ENCODE results near the gene SLC22A1. TPM values are rescaled to one million over a fixed set of nuclear protein-coding genes. Genes with fewer than 3 reads are reported as not detected.

SLC22A1 gene
- polyA plus RNA-seq, 2 donors, result 0.13 to 0.43 TPM

DNA sequence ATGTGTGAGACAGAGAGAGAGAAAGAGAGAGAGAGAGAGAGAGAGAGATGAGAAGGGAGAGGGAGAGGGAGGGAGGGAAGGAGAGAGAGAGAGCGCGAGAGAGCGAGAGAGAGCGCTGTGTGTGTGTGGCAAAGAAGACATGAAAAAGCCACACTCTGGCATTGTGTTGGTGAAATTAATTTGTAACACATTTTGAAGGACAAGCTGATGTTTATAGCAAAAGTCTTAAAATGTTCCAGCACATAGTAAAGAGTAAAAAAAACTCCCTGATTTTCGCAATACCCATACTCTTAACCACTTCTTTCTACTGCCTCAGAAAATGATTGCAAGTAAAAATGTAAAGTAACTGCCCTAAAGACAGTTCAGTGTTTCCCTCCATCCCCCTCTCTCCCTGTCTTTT, 56.7 kb downstream of the SLC22A1 start:
- Histone ChIP-seq H3K36me3 (ENCODE audit: control insufficient read depth in 2 of 2, insufficient read depth in 2 of 2, low read length in 1 of 2) (no peaks in the 10 kb centered on the region), H3K4me3 (ENCODE audit: low read depth in 1 of 2, low read length in 2 of 2) (no peak overlapping the region), H3K4me1 (ENCODE audit: control insufficient read depth in 2 of 2, insufficient read depth in 2 of 2, low read length in 1 of 2) (no peaks in the 10 kb centered on the region), H3K27ac (ENCODE audit: low read depth in 2 of 2, low read length in 1 of 2) (no peak overlapping the region), H3K27me3 (ENCODE audit: control insufficient read depth in 1 of 2, insufficient read depth in 2 of 2, low read length in 2 of 2) (no peaks in the 10 kb centered on the region), H3K9me3 (ENCODE audit: control insufficient read depth in 2 of 2, insufficient read depth in 1 of 2, low read depth in 1 of 2, low read length in 1 of 2) (no peaks in the 10 kb centered on the region)
- 86 to 87% methylated on average over 5 of the region's 5 CpGs for WGBS, 2 donors

DNA sequence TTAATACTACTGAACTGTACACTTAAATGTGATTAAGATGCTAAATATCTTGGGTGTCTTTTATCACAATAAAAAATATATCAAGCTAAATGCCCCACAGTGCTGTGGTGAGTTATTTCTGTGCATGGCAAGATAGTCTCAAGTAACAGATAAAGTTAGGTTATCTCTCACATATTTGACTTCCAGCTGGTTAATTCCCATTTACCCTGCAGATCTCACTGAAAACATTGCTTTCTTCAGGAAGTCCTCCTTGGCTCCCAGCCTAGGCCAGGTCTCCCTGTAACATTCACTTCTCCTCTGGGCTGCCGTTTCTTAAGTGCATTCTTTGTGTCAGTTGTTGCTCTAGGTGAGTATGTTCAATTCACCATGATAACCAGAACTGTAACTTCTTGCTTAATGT, 59.1 kb downstream of the SLC22A1 start:
- WGBS, 2 donors, result 46 to 61% methylated on average over 1 of the region's 1 CpG
- no peaks in the 10 kb centered on the region for H3K4me1 ChIP-seq (ENCODE audit: control insufficient read depth in 2 of 2, insufficient read depth in 2 of 2, low read length in 1 of 2)
- no peak overlapping the region for H3K27ac ChIP-seq (ENCODE audit: low read depth in 2 of 2, low read length in 1 of 2)
- no peak overlapping the region for H3K4me3 ChIP-seq (ENCODE audit: low read depth in 1 of 2, low read length in 2 of 2)
- no peaks in the 10 kb centered on the region for H3K36me3 ChIP-seq (ENCODE audit: control insufficient read depth in 2 of 2, insufficient read depth in 2 of 2, low read length in 1 of 2)
- H3K9me3 ChIP-seq (ENCODE audit: control insufficient read depth in 2 of 2, insufficient read depth in 1 of 2, low read depth in 1 of 2, low read length in 1 of 2), result no peaks in the 10 kb centered on the region
- no peaks in the 10 kb centered on the region for H3K27me3 ChIP-seq (ENCODE audit: control insufficient read depth in 1 of 2, insufficient read depth in 2 of 2, low read length in 2 of 2)

DNA sequence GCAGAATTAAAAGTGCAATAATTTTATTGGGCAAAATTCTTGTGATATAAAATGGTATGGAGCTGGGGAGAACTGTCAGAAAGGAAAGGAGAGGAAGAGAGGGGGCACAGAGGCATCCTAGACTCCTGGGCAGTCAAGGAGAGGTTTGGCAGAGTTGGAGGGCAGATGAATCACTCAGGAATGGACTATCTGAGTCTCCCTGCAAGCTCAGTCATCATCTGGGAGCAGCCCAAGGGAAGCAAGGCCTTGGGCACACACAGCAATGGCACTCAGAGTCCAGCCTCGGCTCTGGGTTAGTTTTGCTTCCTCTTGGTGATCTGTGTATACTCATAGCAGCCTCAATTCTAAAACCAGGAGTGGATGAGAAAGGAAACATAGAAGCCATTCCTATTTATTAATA, 67.2 kb downstream of the SLC22A1 start:
- no peaks in the 10 kb centered on the region for H3K36me3 ChIP-seq (ENCODE audit: control insufficient read depth in 2 of 2, insufficient read depth in 2 of 2, low read length in 1 of 2)
- no peaks in the 10 kb centered on the region for H3K27me3 ChIP-seq (ENCODE audit: control insufficient read depth in 1 of 2, insufficient read depth in 2 of 2, low read length in 2 of 2)
- WGBS, 2 donors, result 72 to 73% methylated on average over 1 of the region's 1 CpG
- no peaks in the 10 kb centered on the region for H3K4me1 ChIP-seq (ENCODE audit: control insufficient read depth in 2 of 2, insufficient read depth in 2 of 2, low read length in 1 of 2)
- H3K9me3 ChIP-seq (ENCODE audit: control insufficient read depth in 2 of 2, insufficient read depth in 1 of 2, low read depth in 1 of 2, low read length in 1 of 2), result no peaks in the 10 kb centered on the region
- H3K27ac ChIP-seq (ENCODE audit: low read depth in 2 of 2, low read length in 1 of 2), result no peak overlapping the region
- no peak overlapping the region for H3K4me3 ChIP-seq (ENCODE audit: low read depth in 1 of 2, low read length in 2 of 2)

DNA sequence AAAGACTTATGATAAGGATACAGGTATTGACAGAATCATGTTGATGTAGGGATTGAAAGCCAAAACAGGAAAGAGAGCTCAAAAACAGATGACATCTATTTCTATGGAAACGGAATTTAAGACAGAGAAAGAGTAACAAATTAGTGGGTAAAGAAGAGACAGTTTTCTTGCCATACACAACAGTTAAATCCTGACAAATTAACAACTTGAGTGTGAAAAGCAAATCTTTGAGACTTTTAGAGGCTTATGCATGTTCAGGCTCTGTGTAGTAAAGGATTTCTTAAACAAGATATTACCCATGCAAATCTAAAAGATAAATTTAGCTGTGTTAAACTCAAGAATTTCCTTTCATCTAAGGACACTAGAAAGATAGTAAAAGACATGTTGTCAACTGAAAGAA, 68.5 kb downstream of the SLC22A1 start:
- Histone ChIP-seq H3K9me3 (ENCODE audit: control insufficient read depth in 2 of 2, insufficient read depth in 1 of 2, low read depth in 1 of 2, low read length in 1 of 2) (no peaks in the 10 kb centered on the region), H3K4me3 (ENCODE audit: low read depth in 1 of 2, low read length in 2 of 2) (no peak overlapping the region), H3K4me1 (ENCODE audit: control insufficient read depth in 2 of 2, insufficient read depth in 2 of 2, low read length in 1 of 2) (no peaks in the 10 kb centered on the region), H3K27me3 (ENCODE audit: control insufficient read depth in 1 of 2, insufficient read depth in 2 of 2, low read length in 2 of 2) (no peaks in the 10 kb centered on the region), H3K36me3 (ENCODE audit: control insufficient read depth in 2 of 2, insufficient read depth in 2 of 2, low read length in 1 of 2) (no peaks in the 10 kb centered on the region), H3K27ac (ENCODE audit: low read depth in 2 of 2, low read length in 1 of 2) (no peak overlapping the region)
- whole genome bisulfite sequencing, 2 donors, result 74 to 75% methylated on average over 1 of the region's 1 CpG

DNA sequence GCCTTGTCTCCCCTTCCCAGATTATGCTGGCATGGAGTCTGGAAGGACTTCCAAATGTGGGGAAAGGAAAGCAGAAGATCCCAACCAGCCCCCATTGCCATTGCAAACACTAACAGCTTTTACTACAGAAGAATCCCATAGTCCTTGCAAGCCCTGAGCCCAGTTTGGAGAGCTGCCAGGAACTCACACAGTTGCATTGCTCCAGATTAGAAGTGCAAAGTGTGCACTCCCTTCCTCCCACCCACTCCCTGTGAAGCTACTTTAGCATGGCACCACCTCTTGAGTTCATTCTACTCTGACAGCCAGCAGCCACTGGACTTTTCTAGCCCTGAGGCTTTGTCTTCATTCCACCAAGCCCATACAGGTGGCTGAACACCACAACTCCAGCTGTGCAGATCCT, 69.4 kb downstream of the SLC22A1 start:
- no peak overlapping the region for H3K4me3 ChIP-seq (ENCODE audit: low read depth in 1 of 2, low read length in 2 of 2)
- no peak overlapping the region for H3K27ac ChIP-seq (ENCODE audit: low read depth in 2 of 2, low read length in 1 of 2)
- no peaks in the 10 kb centered on the region for H3K9me3 ChIP-seq (ENCODE audit: control insufficient read depth in 2 of 2, insufficient read depth in 1 of 2, low read depth in 1 of 2, low read length in 1 of 2)
- H3K27me3 ChIP-seq (ENCODE audit: control insufficient read depth in 1 of 2, insufficient read depth in 2 of 2, low read length in 2 of 2), result no peaks in the 10 kb centered on the region
- H3K36me3 ChIP-seq (ENCODE audit: control insufficient read depth in 2 of 2, insufficient read depth in 2 of 2, low read length in 1 of 2), result no peaks in the 10 kb centered on the region
- no peaks in the 10 kb centered on the region for H3K4me1 ChIP-seq (ENCODE audit: control insufficient read depth in 2 of 2, insufficient read depth in 2 of 2, low read length in 1 of 2)

DNA sequence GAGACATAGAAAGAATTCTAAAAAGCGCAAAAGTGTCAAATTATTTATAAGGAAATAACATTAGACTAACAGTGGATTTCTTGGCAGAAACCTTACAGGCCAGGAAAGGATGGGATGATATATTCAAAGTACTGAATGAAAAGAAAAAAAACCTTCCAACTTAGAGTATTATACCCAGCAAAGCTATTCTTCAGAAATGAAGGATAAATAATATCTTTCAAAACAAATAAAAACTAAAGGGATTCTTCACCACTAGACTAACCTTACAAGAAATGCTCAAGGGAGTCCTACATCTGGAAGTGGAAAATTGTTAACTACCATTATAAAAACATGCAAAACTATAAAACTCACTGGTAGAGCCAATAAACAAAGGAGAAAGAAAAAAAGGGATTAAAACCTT, 71.2 kb downstream of the SLC22A1 start:
- no peaks in the 10 kb centered on the region for H3K27me3 ChIP-seq (ENCODE audit: control insufficient read depth in 1 of 2, insufficient read depth in 2 of 2, low read length in 2 of 2)
- no peak overlapping the region for H3K4me3 ChIP-seq (ENCODE audit: low read depth in 1 of 2, low read length in 2 of 2)
- H3K9me3 ChIP-seq (ENCODE audit: control insufficient read depth in 2 of 2, insufficient read depth in 1 of 2, low read depth in 1 of 2, low read length in 1 of 2), result no peaks in the 10 kb centered on the region
- H3K27ac ChIP-seq (ENCODE audit: low read depth in 2 of 2, low read length in 1 of 2), result no peak overlapping the region
- no peaks in the 10 kb centered on the region for H3K36me3 ChIP-seq (ENCODE audit: control insufficient read depth in 2 of 2, insufficient read depth in 2 of 2, low read length in 1 of 2)
- 92 to 98% methylated on average over 1 of the region's 1 CpG for WGBS, 2 donors
- no peaks in the 10 kb centered on the region for H3K4me1 ChIP-seq (ENCODE audit: control insufficient read depth in 2 of 2, insufficient read depth in 2 of 2, low read length in 1 of 2)

DNA sequence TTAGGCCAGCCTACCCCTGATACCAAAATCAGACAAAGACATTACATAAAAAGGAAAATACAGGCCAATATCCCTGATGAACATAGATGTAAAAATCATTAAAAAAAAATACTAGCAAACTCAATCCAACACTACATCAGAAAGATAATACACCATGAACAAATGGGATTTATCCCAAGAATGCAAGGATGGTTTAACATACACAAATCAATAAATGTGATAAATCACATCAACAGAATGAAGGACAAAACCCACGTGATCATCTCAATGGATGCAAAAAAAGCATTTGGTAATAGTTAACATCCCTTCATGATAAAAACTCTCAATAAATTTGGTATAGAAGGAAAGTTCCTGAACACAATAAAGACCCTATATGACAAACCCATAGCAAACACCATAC, 73.2 kb downstream of the SLC22A1 start:
- Histone ChIP-seq H3K27me3 (ENCODE audit: control insufficient read depth in 1 of 2, insufficient read depth in 2 of 2, low read length in 2 of 2) (no peaks in the 10 kb centered on the region), H3K36me3 (ENCODE audit: control insufficient read depth in 2 of 2, insufficient read depth in 2 of 2, low read length in 1 of 2) (no peaks in the 10 kb centered on the region), H3K4me1 (ENCODE audit: control insufficient read depth in 2 of 2, insufficient read depth in 2 of 2, low read length in 1 of 2) (no peaks in the 10 kb centered on the region), H3K27ac (ENCODE audit: low read depth in 2 of 2, low read length in 1 of 2) (no peak overlapping the region), H3K4me3 (ENCODE audit: low read depth in 1 of 2, low read length in 2 of 2) (no peak overlapping the region), H3K9me3 (ENCODE audit: control insufficient read depth in 2 of 2, insufficient read depth in 1 of 2, low read depth in 1 of 2, low read length in 1 of 2) (no peaks in the 10 kb centered on the region)
- 66 to 80% methylated on average over 1 of the region's 1 CpG for WGBS, 2 donors

DNA sequence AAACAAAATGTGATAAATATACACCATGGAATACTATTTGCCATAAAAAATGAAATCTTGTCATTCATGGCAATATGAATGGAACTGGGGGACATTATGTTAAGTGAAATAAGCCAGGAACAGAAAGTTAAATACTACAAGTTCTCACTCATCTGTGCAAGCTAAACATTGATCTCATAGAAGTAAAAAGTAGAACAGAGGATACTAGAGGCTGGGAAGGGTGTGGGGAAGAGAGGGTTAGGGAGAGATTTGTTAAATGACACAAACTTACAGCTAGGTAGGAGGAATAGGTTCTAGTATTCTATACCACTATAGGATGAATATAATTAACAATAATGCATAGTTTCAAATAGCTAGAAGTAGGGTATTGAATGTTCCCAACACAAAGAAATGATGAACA, 76.0 kb downstream of the SLC22A1 start:
- Histone ChIP-seq H3K27me3 (ENCODE audit: control insufficient read depth in 1 of 2, insufficient read depth in 2 of 2, low read length in 2 of 2) (no peaks in the 10 kb centered on the region), H3K4me3 (ENCODE audit: low read depth in 1 of 2, low read length in 2 of 2) (no peak overlapping the region)

DNA sequence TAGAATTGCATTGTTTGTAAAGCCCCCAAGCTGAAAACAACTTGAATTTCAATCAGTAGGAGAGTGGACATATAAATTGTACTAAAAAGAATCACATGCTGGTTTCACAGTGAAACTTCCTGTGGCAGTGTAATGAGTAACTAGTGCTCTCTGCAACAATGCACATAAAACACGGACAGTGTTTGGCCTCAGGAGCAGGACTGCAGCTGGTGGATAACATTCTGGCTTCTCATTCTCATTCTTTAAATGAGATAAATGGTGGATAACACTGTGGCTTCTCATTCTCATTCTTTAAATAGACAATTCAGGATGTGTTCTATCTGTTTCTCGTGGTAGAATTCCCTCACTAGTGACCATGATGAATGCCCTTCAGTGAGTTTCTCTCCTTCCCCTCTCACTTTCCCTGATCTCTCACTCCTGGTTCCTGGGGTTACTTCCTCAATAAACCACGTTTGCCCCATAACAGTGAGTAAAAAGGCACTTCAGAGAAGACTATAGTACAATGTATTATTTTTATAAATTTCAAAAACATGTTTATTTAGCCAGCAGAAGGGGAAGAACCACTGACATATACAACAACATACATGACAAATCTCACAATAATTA, 77.1 kb downstream of the SLC22A1 start:
- 11 to 17% methylated on average over 3 of the region's 3 CpGs for WGBS, 2 donors
- Histone ChIP-seq H3K27ac (ENCODE audit: low read depth in 2 of 2, low read length in 1 of 2) (no peak overlapping the region), H3K4me3 (ENCODE audit: low read depth in 1 of 2, low read length in 2 of 2) (no peak overlapping the region), H3K27me3 (ENCODE audit: control insufficient read depth in 1 of 2, insufficient read depth in 2 of 2, low read length in 2 of 2) (no peaks in the 10 kb centered on the region), H3K36me3 (ENCODE audit: control insufficient read depth in 2 of 2, insufficient read depth in 2 of 2, low read length in 1 of 2) (no peaks in the 10 kb centered on the region), H3K4me1 (ENCODE audit: control insufficient read depth in 2 of 2, insufficient read depth in 2 of 2, low read length in 1 of 2) (no peaks in the 10 kb centered on the region), H3K9me3 (ENCODE audit: control insufficient read depth in 2 of 2, insufficient read depth in 1 of 2, low read depth in 1 of 2, low read length in 1 of 2) (no peaks in the 10 kb centered on the region)

More for the DNA sequence above, 76.0 kb downstream of the SLC22A1 start:
- no peaks in the 10 kb centered on the region for H3K9me3 ChIP-seq (ENCODE audit: control insufficient read depth in 2 of 2, insufficient read depth in 1 of 2, low read depth in 1 of 2, low read length in 1 of 2)
- no peaks in the 10 kb centered on the region for H3K4me1 ChIP-seq (ENCODE audit: control insufficient read depth in 2 of 2, insufficient read depth in 2 of 2, low read length in 1 of 2)
- H3K36me3 ChIP-seq (ENCODE audit: control insufficient read depth in 2 of 2, insufficient read depth in 2 of 2, low read length in 1 of 2), result no peaks in the 10 kb centered on the region
- H3K27ac ChIP-seq (ENCODE audit: low read depth in 2 of 2, low read length in 1 of 2), result no peak overlapping the region

DNA sequence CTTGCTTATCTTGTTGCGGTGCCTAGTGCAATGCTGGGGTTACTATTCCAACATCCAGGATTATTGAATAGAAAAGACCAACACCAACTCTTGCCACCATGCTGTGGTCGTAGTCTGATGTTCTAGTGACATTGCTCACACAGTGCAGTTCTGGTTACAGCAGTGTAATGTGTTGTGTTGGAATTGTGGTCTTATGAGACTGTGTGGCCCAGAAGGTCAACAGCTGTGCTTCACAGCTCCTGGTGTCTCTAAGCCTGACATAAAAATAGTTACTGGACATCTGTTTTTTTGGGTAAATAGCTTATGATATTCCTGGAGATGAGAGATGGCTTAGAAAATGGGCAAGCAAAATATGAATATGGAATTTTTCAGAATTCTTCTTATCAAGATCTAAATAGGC, 79.4 kb downstream of the SLC22A1 start:
- Histone ChIP-seq H3K4me3 (ENCODE audit: low read depth in 1 of 2, low read length in 2 of 2) (no peak overlapping the region), H3K27ac (ENCODE audit: low read depth in 2 of 2, low read length in 1 of 2) (no peak overlapping the region), H3K36me3 (ENCODE audit: control insufficient read depth in 2 of 2, insufficient read depth in 2 of 2, low read length in 1 of 2) (no peaks in the 10 kb centered on the region), H3K27me3 (ENCODE audit: control insufficient read depth in 1 of 2, insufficient read depth in 2 of 2, low read length in 2 of 2) (no peaks in the 10 kb centered on the region), H3K4me1 (ENCODE audit: control insufficient read depth in 2 of 2, insufficient read depth in 2 of 2, low read length in 1 of 2) (no peaks in the 10 kb centered on the region), H3K9me3 (ENCODE audit: control insufficient read depth in 2 of 2, insufficient read depth in 1 of 2, low read depth in 1 of 2, low read length in 1 of 2) (no peaks in the 10 kb centered on the region)
- 76 to 80% methylated on average over 2 of the region's 2 CpGs for WGBS, 2 donors
